ENCODE results near the gene CCDC122.

GRCh38 chr13:43800828-43801227 lies 78.7 kb downstream of the CCDC122 start:
- no peak for TF ChIP-seq CTCF (IDR thresholded peaks at IDR 0.05)
- TF ChIP-seq POLR2A (IDR thresholded peaks at IDR 0.05), result no peak

All from lower leg skin (tissue), 3 donors.